HG03571 (cell line): ENCODE results near the gene TCAF2.
"Not testable (repeated sequence)": the region's sequence is repeated elsewhere in the genome, so short reads cannot be mapped to it uniquely, and the experiment has no call there.

Experiments
- ATAC-seq: cut with Tn5 transposase; IDR thresholded peaks from one replicate; pipeline ENCODE4 v1.9.1; 2021; ENCODE audit not compliant: unreplicated experiment

The TCAF2 gene

GRCh38 chr7:143620646-143621045, at the start of gene TCAF2:
Gene TCAF2 (plus strand): TSS chr7:143620974.
- ATAC-seq, result peak; percentile 91

GRCh38 chr7:143571501-143571900, 49.3 kb upstream of the TCAF2 start, which contains the start of gene CTAGE15:
Gene CTAGE15 (plus strand): TSS chr7:143571801. CDS start chr7:143571818, 17 bp downstream.
- not testable (repeated sequence) for ATAC-seq

GRCh38 chr7:143588183-143588582, 32.6 kb upstream of the TCAF2 start:
- not testable (repeated sequence) for ATAC-seq

- not testable (repeated sequence) for ATAC-seq
These were observed 30.9 kb upstream of the TCAF2 start for GRCh38 chr7:143589897-143590296.

- ATAC-seq, result not testable (repeated sequence)
These were observed 22.7 kb upstream of the TCAF2 start for GRCh38 chr7:143598086-143598485.

- ATAC-seq, result not testable (repeated sequence)
These were observed 17.2 kb upstream of the TCAF2 start for GRCh38 chr7:143603549-143603948.

GRCh38 chr7:143606088-143606487, 14.7 kb upstream of the TCAF2 start:
- not testable (repeated sequence) for ATAC-seq

GRCh38 chr7:143615545-143615944, 5.2 kb upstream of the TCAF2 start:
- not testable (repeated sequence) for ATAC-seq

GRCh38 chr7:143617204-143617603, 3.6 kb upstream of the TCAF2 start:
- not testable (repeated sequence) for ATAC-seq

GRCh38 chr7:143620058-143620457, 716 bp upstream of the TCAF2 start:
- ATAC-seq, result peak; percentile 20

- peak; percentile 39 for ATAC-seq
These were observed 401 bp downstream of the TCAF2 start for GRCh38 chr7:143621175-143621574.

- peak; percentile 32 for ATAC-seq
These were observed 1.4 kb downstream of the TCAF2 start for GRCh38 chr7:143622130-143622529.

- not testable (repeated sequence) for ATAC-seq
These were observed 9.9 kb downstream of the TCAF2 start for GRCh38 chr7:143630653-143631052.

GRCh38 chr7:143632506-143632905, 11.7 kb downstream of the TCAF2 start:
- ATAC-seq, result not testable (repeated sequence)

- not testable (repeated sequence) for ATAC-seq
These were observed 12.3 kb downstream of the TCAF2 start for GRCh38 chr7:143633013-143633618.

GRCh38 chr7:143635364-143636240, 14.8 kb downstream of the TCAF2 start:
- not testable (repeated sequence) for ATAC-seq

GRCh38 chr7:143639372-143639771, 18.6 kb downstream of the TCAF2 start:
- not testable (repeated sequence) for ATAC-seq

GRCh38 chr7:143640528-143641189, 19.9 kb downstream of the TCAF2 start:
- not testable (repeated sequence) for ATAC-seq

GRCh38 chr7:143646598-143646997, 25.8 kb downstream of the TCAF2 start:
- not testable (repeated sequence) for ATAC-seq

- ATAC-seq, result not testable (repeated sequence)
These were observed 29.1 kb downstream of the TCAF2 start for GRCh38 chr7:143649902-143650301.

- not testable (repeated sequence) for ATAC-seq
These were observed 29.7 kb downstream of the TCAF2 start for GRCh38 chr7:143650447-143650846.
